Parathyroid adenoma (tissue), 2 donors: ENCODE data around the gene ZFP64.
"Not testable (repeated sequence)": the region's sequence is repeated elsewhere in the genome, so short reads cannot be mapped to it uniquely, and the experiment has no call there.

ENCODE experiments used
- H2AFZ ChIP-seq: fragments of 300-600 bp; sonication (generic); one replicate; pipeline ENCODE4 v1.7.0; 2017; ENCODE audit warnings: antibody characterized with exemption, mild to moderate bottlenecking
- H3K27ac ChIP-seq: fragments of 300-600 bp; sonication (generic); one replicate; pipeline ENCODE4 v1.7.0; 2017
- H3K27me3 ChIP-seq: fragments of 300-600 bp; sonication (generic); one replicate; pipeline ENCODE4 v1.7.0; 2017; ENCODE audit warnings: low read length; ENCODE audit not compliant: control insufficient read depth, insufficient read depth
- H3K36me3 ChIP-seq: fragments of 300-600 bp; sonication (generic); one replicate; pipeline ENCODE4 v1.7.0; 2017; ENCODE audit warnings: low read length; ENCODE audit not compliant: control insufficient read depth, insufficient read depth
- H3K4me1 ChIP-seq: fragments of 300-600 bp; sonication (generic); one replicate; pipeline ENCODE4 v1.7.0; 2017; ENCODE audit warnings: control low read depth
- H3K4me2 ChIP-seq: fragments of 300-600 bp; sonication (generic); one replicate; pipeline ENCODE4 v1.7.0; 2017; ENCODE audit warnings: low read length
- H3K4me3 ChIP-seq: fragments of 300-600 bp; sonication (generic); one replicate; pipeline ENCODE4 v1.7.0; 2017; ENCODE audit warnings: low read depth, low read length
- H3K79me2 ChIP-seq: fragments of 300-600 bp; sonication (generic); one replicate; pipeline ENCODE4 v1.7.0; 2017; ENCODE audit warnings: control low read depth
- H3K9ac ChIP-seq: fragments of 300-600 bp; sonication (generic); one replicate; pipeline ENCODE4 v1.7.0; 2017; ENCODE audit warnings: mild to moderate bottlenecking
- H3K9me3 ChIP-seq: fragments of 300-600 bp; sonication (generic); one replicate; pipeline ENCODE4 v1.7.0; 2017; ENCODE audit warnings: low read length; ENCODE audit not compliant: control insufficient read depth
- CTCF ChIP-seq: fragments of 300-600 bp; sonication (generic); IDR thresholded peaks from one replicate; pipeline ENCODE4 v1.7.0; 2017; ENCODE audit warnings: antibody characterized with exemption, mild to moderate bottlenecking
- donor health status: primary hyperparathyroidism.

ZFP64 gene

GRCh38 chr20:52139986-52140385, 51.6 kb downstream of the ZFP64 start:
- no peaks in the 10 kb centered on the region for H3K9me3 ChIP-seq
- H3K79me2 ChIP-seq, result no peaks in the 10 kb centered on the region
- no peak overlapping the region for H3K27ac ChIP-seq
- no peak overlapping the region for H2AFZ ChIP-seq
- H3K9ac ChIP-seq, result no peak overlapping the region
- no peak for TF ChIP-seq CTCF
- H3K36me3 ChIP-seq, result no peaks in the 10 kb centered on the region
- H3K4me1 ChIP-seq, result no peaks in the 10 kb centered on the region
- no peaks in the 10 kb centered on the region for H3K27me3 ChIP-seq
- H3K4me3 ChIP-seq, result no peak overlapping the region
- H3K4me2 ChIP-seq, result no peak overlapping the region

GRCh38 chr20:52137850-52138249, 53.7 kb downstream of the ZFP64 start:
- no peaks in the 10 kb centered on the region for H3K36me3 ChIP-seq
- H3K4me1 ChIP-seq, result no peaks in the 10 kb centered on the region
- no peaks in the 10 kb centered on the region for H3K27me3 ChIP-seq
- H3K9me3 ChIP-seq, result no peaks in the 10 kb centered on the region
- no peak overlapping the region for H3K4me3 ChIP-seq
- TF ChIP-seq CTCF, result no peak
- no peak overlapping the region for H2AFZ ChIP-seq
- no peak overlapping the region for H3K27ac ChIP-seq
- no peak overlapping the region for H3K9ac ChIP-seq
- H3K79me2 ChIP-seq, result no peaks in the 10 kb centered on the region
- H3K4me2 ChIP-seq, result no peak overlapping the region

- not testable (repeated sequence) for H3K9ac ChIP-seq, H3K27ac ChIP-seq, H2AFZ ChIP-seq, H3K9me3 ChIP-seq, H3K27me3 ChIP-seq, H3K36me3 ChIP-seq, H3K79me2 ChIP-seq, H3K4me1 ChIP-seq, H3K4me2 ChIP-seq, H3K4me3 ChIP-seq
These were observed 57.9 kb downstream of the ZFP64 start for GRCh38 chr20:52133714-52134113.

- H3K9ac ChIP-seq, result no peak overlapping the region
- H3K36me3 ChIP-seq, result no peaks in the 10 kb centered on the region
- no peaks in the 10 kb centered on the region for H3K27me3 ChIP-seq
- H3K4me3 ChIP-seq, result no peak overlapping the region
- no peaks in the 10 kb centered on the region for H3K79me2 ChIP-seq
- no peaks in the 10 kb centered on the region for H3K4me1 ChIP-seq
- no peak overlapping the region for H3K27ac ChIP-seq
- H2AFZ ChIP-seq, result no peak overlapping the region
- no peak overlapping the region for H3K4me2 ChIP-seq
- no peak for TF ChIP-seq CTCF
- no peaks in the 10 kb centered on the region for H3K9me3 ChIP-seq
These were observed 59.2 kb downstream of the ZFP64 start for GRCh38 chr20:52132337-52132736.

- H3K4me1 ChIP-seq, result no peaks in the 10 kb centered on the region
- no peaks in the 10 kb centered on the region for H3K9me3 ChIP-seq
- no peak overlapping the region for H2AFZ ChIP-seq
- H3K4me2 ChIP-seq, result no peak overlapping the region
- H3K4me3 ChIP-seq, result no peak overlapping the region
- H3K27me3 ChIP-seq, result no peaks in the 10 kb centered on the region
- no peaks in the 10 kb centered on the region for H3K79me2 ChIP-seq
- no peak overlapping the region for H3K9ac ChIP-seq
- TF ChIP-seq CTCF, result no peak
- H3K36me3 ChIP-seq, result no peaks in the 10 kb centered on the region
- no peak overlapping the region for H3K27ac ChIP-seq
These were observed 60.4 kb downstream of the ZFP64 start for GRCh38 chr20:52131048-52131643.
